Frontal cortex (tissue), 4 donors: ENCODE measurements around the gene ELF5. TPM values are rescaled to one million over a fixed set of nuclear protein-coding genes. Genes with fewer than 3 reads are reported as not detected.

ENCODE experiments used
- DNase-seq, 2 donors: peaks; one replicate each; pipeline ENCODE4 v3.0.0; 2012; ENCODE audit warnings: low spot score in 2 of 2
- FAIRE-seq: peaks from 2 replicates; lab custom pipeline; 2012; peaks lifted over from hg19 to GRCh38; lab: Jason Lieb, UNC
- total RNA-seq: library from RNA; depleted of rRNA; stranded (reverse); fragments of >200 nt; gene quantifications from one replicate; pipeline ENCODE4 v1.2.3, GENCODE V29; 2014
- donor health status: control.
- donor health status: control.
- donor health status: control.

ELF5 gene
- total RNA-seq, 1 donor from 2014 or later: not detected

GRCh38 chr11:34461215-34461614 is 52.4 kb downstream of the ELF5 start:
- no peak for DNase-seq
- no peak for FAIRE-seq

- DNase-seq: no peak
These were observed 53.3 kb downstream of the ELF5 start for GRCh38 chr11:34460278-34460677.

GRCh38 chr11:34459507-34460162 is 54.0 kb downstream of the ELF5 start:
- DNase-seq: no peak
- FAIRE-seq: no peak

More at GRCh38 chr11:34460278-34460677, 53.3 kb downstream of the ELF5 start:
- no peak for FAIRE-seq

GRCh38 chr11:34458525-34458924 is 55.1 kb downstream of the ELF5 start:
- FAIRE-seq: no peak
- no peak for DNase-seq

GRCh38 chr11:34457607-34458006 is 56.0 kb downstream of the ELF5 start:
- FAIRE-seq (no peak), DNase-seq (no peak)

GRCh38 chr11:34454308-34455032 is 59.1 kb downstream of the ELF5 start:
- DNase-seq: no peak
- no peak for FAIRE-seq

GRCh38 chr11:34451053-34451452 is 62.5 kb downstream of the ELF5 start:
- DNase-seq (no peak), FAIRE-seq (no peak)

- DNase-seq: no peak
- FAIRE-seq: no peak
These were observed 64.6 kb downstream of the ELF5 start for GRCh38 chr11:34449013-34449412.

- DNase-seq: no peak
- FAIRE-seq: no peak
These were observed 65.2 kb downstream of the ELF5 start for GRCh38 chr11:34448223-34448994.

GRCh38 chr11:34447044-34447443 is 66.5 kb downstream of the ELF5 start:
- no peak for FAIRE-seq
- DNase-seq: no peak

- FAIRE-seq (no peak), DNase-seq (no peak)
These were observed 67.2 kb downstream of the ELF5 start for GRCh38 chr11:34446386-34446785.

GRCh38 chr11:34445956-34446355 is 67.6 kb downstream of the ELF5 start:
- FAIRE-seq (no peak), DNase-seq (no peak)

GRCh38 chr11:34444428-34444827 is 69.2 kb downstream of the ELF5 start:
- FAIRE-seq: no peak

GRCh38 chr11:34443136-34443535 is 70.5 kb downstream of the ELF5 start:
- FAIRE-seq (no peak), DNase-seq (no peak)

More at GRCh38 chr11:34444428-34444827, 69.2 kb downstream of the ELF5 start:
- DNase-seq: no peak

- DNase-seq (no peak), FAIRE-seq (no peak)
These were observed 71.8 kb downstream of the ELF5 start for GRCh38 chr11:34441814-34442213.

GRCh38 chr11:34439610-34440198 is 73.9 kb downstream of the ELF5 start:
- FAIRE-seq (no peak), DNase-seq (no peak)

GRCh38 chr11:34438529-34439507 is 74.8 kb downstream of the ELF5 start, which contains the start of gene CAT:
CAT (plus strand) TSS chr11:34438934; CDS start chr11:34439014, 80 bp downstream.
- FAIRE-seq (no peak), DNase-seq (peak; percentile 70 to 89)

- FAIRE-seq: no peak
- no peak for DNase-seq
These were observed 76.1 kb downstream of the ELF5 start for GRCh38 chr11:34437224-34438125.
